GM23338 (cell line): Measurements from ENCODE around the gene GOLGA6L26. TPM values are rescaled to one million over a fixed set of nuclear protein-coding genes. Genes with fewer than 3 reads are reported as not detected.
A peak's percentile ranks its signal among the peaks of the same experiment; 100 is the strongest.

Source experiments
- ATAC-seq: fragments of 200-7000 bp; cut with Tn5 transposase; 3 replicates; pipeline ENCODE4 v1.9.1; 2020
- DNase-seq: peaks from one replicate; pipeline ENCODE4 v3.0.0-alpha.2; 2015; ENCODE audit warnings: low spot score
- H2AFZ ChIP-seq: fragments of 200-600 bp; sonication (generic); 2 replicates; pipeline ENCODE4 v1.8.0; 2016; ENCODE audit warnings: antibody characterized with exemption, mild to moderate bottlenecking, moderate library complexity
- H3F3A ChIP-seq: fragments of 200-600 bp; sonication (generic); replicated peaks from 2 replicates; pipeline ENCODE4 v1.8.0; 2017; ENCODE audit warnings: antibody characterized with exemption, mixed run types, low read depth
- H3K27ac ChIP-seq: fragments of 200-600 bp; sonication (generic); 2 replicates; pipeline ENCODE4 v1.6.1; 2016; ENCODE audit warnings: low read depth
- H3K27me3 ChIP-seq: fragments of 200-600 bp; sonication (generic); 2 replicates; pipeline ENCODE4 v1.8.0; 2016; ENCODE audit warnings: mild to moderate bottlenecking, mixed run types, moderate library complexity; ENCODE audit not compliant: insufficient read depth
- H3K36me3 ChIP-seq: fragments of 200-600 bp; sonication (generic); 2 replicates; pipeline ENCODE4 v1.8.0; 2016; ENCODE audit warnings: mild to moderate bottlenecking; ENCODE audit not compliant: insufficient read depth
- H3K4me1 ChIP-seq: fragments of 200-600 bp; sonication (generic); 2 replicates; pipeline ENCODE4 v1.8.0; 2016; ENCODE audit warnings: mild to moderate bottlenecking, moderate library complexity; ENCODE audit not compliant: insufficient read depth
- H3K4me2 ChIP-seq: fragments of 200-600 bp; sonication (generic); 2 replicates; pipeline ENCODE4 v1.7.1; 2017; ENCODE audit warnings: mixed run types
- H3K4me3 ChIP-seq: fragments of 200-600 bp; sonication (generic); 2 replicates; pipeline ENCODE4 v1.6.1; 2016; ENCODE audit warnings: mixed run types
- H3K79me2 ChIP-seq: fragments of 200-600 bp; sonication (generic); replicated peaks from 2 replicates; pipeline ENCODE4 v1.8.0; 2017; ENCODE audit warnings: mild to moderate bottlenecking; ENCODE audit not compliant: insufficient read depth
- H3K9me2 ChIP-seq: fragments of 200-600 bp; sonication (generic); 2 replicates; pipeline ENCODE4 v1.8.0; 2017; ENCODE audit not compliant: insufficient read depth
- H4K20me1 ChIP-seq: fragments of 200-600 bp; sonication (generic); replicated peaks from 2 replicates; pipeline ENCODE4 v1.8.0; 2017; ENCODE audit warnings: mild to moderate bottlenecking; ENCODE audit not compliant: insufficient read depth
- H3K27ac Mint-ChIP-seq: 2 replicates; pipeline ENCODE4 v1.8.0; 2020; ENCODE audit warnings: inconsistent platforms, mild to moderate bottlenecking, moderate library complexity, mixed read lengths
- H3K27me3 Mint-ChIP-seq: 3 replicates; pipeline ENCODE4 v1.8.0; 2022; ENCODE audit warnings: low read depth, mild to moderate bottlenecking, moderate library complexity, mixed read lengths, inconsistent platforms; ENCODE audit not compliant: insufficient read depth, poor library complexity
- H3K36me3 Mint-ChIP-seq: 3 replicates; pipeline ENCODE4 v1.8.0; 2021; ENCODE audit warnings: low read depth, mild to moderate bottlenecking, inconsistent platforms, moderate library complexity, mixed read lengths
- H3K4me1 Mint-ChIP-seq: 3 replicates; pipeline ENCODE4 v1.8.0; 2020; ENCODE audit warnings: mild to moderate bottlenecking, inconsistent platforms, mixed read lengths
- H3K4me3 Mint-ChIP-seq: 3 replicates; pipeline ENCODE4 v1.8.0; 2021; ENCODE audit warnings: moderate library complexity, mild to moderate bottlenecking, inconsistent platforms, mixed read lengths
- H3K9me3 Mint-ChIP-seq: 3 replicates; pipeline ENCODE4 v1.8.0; 2020; ENCODE audit warnings: moderate library complexity, mild to moderate bottlenecking, inconsistent platforms, mixed read lengths
- CREB1 ChIP-seq: fragments of 250-450 bp; sonication (Bioruptor Pico); IDR thresholded peaks from 2 replicates; pipeline ENCODE4 v1.5.0; 2020; ENCODE audit warnings: low read depth, mild to moderate bottlenecking, moderate library complexity
- EZH2 ChIP-seq: fragments of 200-600 bp; sonication (generic); IDR thresholded peaks from one replicate; pipeline ENCODE4 v1.8.0; 2017; ENCODE audit warnings: antibody characterized with exemption, mild to moderate bottlenecking, low read depth; ENCODE audit not compliant: unreplicated experiment
- EZH2phosphoT487 ChIP-seq: fragments of 200-600 bp; sonication (generic); IDR thresholded peaks from one replicate; pipeline ENCODE4 v1.8.1; 2018; ENCODE audit warnings: antibody characterized with exemption; ENCODE audit not compliant: unreplicated experiment
- JUNB ChIP-seq: IDR thresholded peaks from one replicate; pipeline ENCODE4 v1.6.1; 2016; ENCODE audit warnings: antibody characterized with exemption; ENCODE audit not compliant: unreplicated experiment
- NANOG ChIP-seq: IDR thresholded peaks from 2 replicates; pipeline ENCODE4 v1.6.1; 2016; ENCODE audit warnings: antibody characterized with exemption, borderline replicate concordance
- POLR2AphosphoS5 ChIP-seq: IDR thresholded peaks from 2 replicates; pipeline ENCODE4 v1.6.1; 2016; ENCODE audit warnings: antibody characterized with exemption, low read depth
- REST ChIP-seq: IDR thresholded peaks from one replicate; pipeline ENCODE4 v1.6.1; 2018; ENCODE audit warnings: antibody characterized with exemption; ENCODE audit not compliant: unreplicated experiment
- ZNF114 ChIP-seq: fragments of 250-450 bp; sonication (Bioruptor Pico); IDR thresholded peaks from 2 replicates; pipeline ENCODE4 v1.5.0; 2020; ENCODE audit warnings: mild to moderate bottlenecking, moderate library complexity
- ZNF331 ChIP-seq: fragments of 250-450 bp; sonication (Bioruptor Pico); IDR thresholded peaks from 2 replicates; pipeline ENCODE4 v1.5.0; 2020; ENCODE audit warnings: low read depth, mild to moderate bottlenecking, moderate library complexity
- ZNF462 ChIP-seq: fragments of 250-450 bp; sonication (Bioruptor Pico); IDR thresholded peaks from 2 replicates; pipeline ENCODE4 v1.5.0; 2020; ENCODE audit warnings: mild to moderate bottlenecking, moderate library complexity
- polyA plus RNA-seq: library from polyadenylated mRNA; unstranded; fragments of >200 nt; fragmentation: Nextera tagmentation; extraction: Ambion mirVana; gene quantifications from 2 replicates; pipeline ENCODE4 v1.2.1, GENCODE V29; 2016
- total RNA-seq: library from RNA; depleted of rRNA; stranded (reverse); fragments of >200 nt; shearing (Covaris generic); gene quantifications from 2 replicates; pipeline ENCODE4 v1.2.3, GENCODE V29; 2014

GOLGA6L26 gene
- total and polyA plus RNA-seq, 2 experiments from 2014 or later, result not detected

- no peak for TF ChIP-seq POLR2AphosphoS5
- TF ChIP-seq EZH2, result no peak
- TF ChIP-seq ZNF114 (CRISPR knock-in tag), result no peak
- TF ChIP-seq NANOG, result no peak
- no peak for TF ChIP-seq REST
- no peak for TF ChIP-seq JUNB
- no peak for TF ChIP-seq ZNF462
- no peak for TF ChIP-seq EZH2phosphoT487
- TF ChIP-seq CREB1 (CRISPR knock-in tag), result no peak
- no peak for TF ChIP-seq ZNF331 (CRISPR knock-in tag)
- no peak overlapping the region for H3K4me2 ChIP-seq
- Mint-ChIP-seq H3K4me3 (no peak overlapping the region), H3K27me3 (peaks cover 3% of the 10 kb centered on the region), H3K27ac (no peak overlapping the region), H3K4me1 (peaks cover 4% of the 10 kb centered on the region; the same call in 1 of the 3 replicates), H3K36me3 (no peaks in the 10 kb centered on the region), H3K9me3 (peaks cover 10% of the 10 kb centered on the region)
- H3K79me2 ChIP-seq, result no peaks in the 10 kb centered on the region
- no peaks in the 10 kb centered on the region for H3K36me3 ChIP-seq
- H3K27me3 ChIP-seq, result no peaks in the 10 kb centered on the region
- ATAC-seq, result no peak
- no peaks in the 10 kb centered on the region for H3K9me2 ChIP-seq
- no peak overlapping the region for H3K4me3 ChIP-seq
- no peak for DNase-seq
- H4K20me1 ChIP-seq, result no peaks in the 10 kb centered on the region; the same call in 1 of the 2 replicates
- H2AFZ ChIP-seq, result peak overlapping the region; percentile 32; the same call in 1 of the 2 replicates
- H3K4me1 ChIP-seq, result no peaks in the 10 kb centered on the region
- no peaks in the 10 kb centered on the region for H3F3A ChIP-seq
- no peak overlapping the region for H3K27ac ChIP-seq
These were observed 36.6 kb upstream of the GOLGA6L26 start for GRCh38 chr15:23370578-23370977.
